NCI-H2196 (cell line): ENCODE results near the gene RASIP1.
A peak's percentile ranks its signal among the peaks of the same experiment; 100 is the strongest.
"Not testable (repeated sequence)": the region's sequence is repeated elsewhere in the genome, so short reads cannot be mapped to it uniquely, and the experiment has no call there.

ENCODE experiments used
- DNase-seq: peaks from one replicate; lab custom pipeline; 2025; ENCODE audit not compliant: unreplicated experiment; lab: John Stamatoyannopoulos, UW

RASIP1 gene

GRCh38 chr19:48735031-48735615 lies 5.3 kb downstream of the RASIP1 start:
- DNase-seq = no peak

DNA sequence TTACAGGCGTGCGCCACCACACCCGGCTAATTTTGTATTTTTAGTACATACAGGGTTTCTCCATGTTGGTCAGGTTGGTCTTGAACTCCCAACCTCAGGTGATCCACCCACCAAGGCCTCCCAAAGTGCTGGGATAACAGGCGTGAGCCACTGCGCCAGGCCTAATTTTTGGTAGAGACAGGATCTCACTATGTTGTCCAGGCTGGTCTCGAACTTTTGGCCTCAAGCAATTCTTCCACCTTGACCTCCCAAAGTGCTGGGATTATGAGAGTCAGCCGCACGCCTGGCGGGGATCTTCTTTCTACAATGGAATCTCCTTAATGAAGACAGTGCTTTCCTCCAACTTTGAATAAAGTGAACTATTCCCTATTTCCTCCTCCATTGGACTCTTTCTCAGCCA lies 5.8 kb downstream of the RASIP1 start:
- DNase-seq = no peak

DNA sequence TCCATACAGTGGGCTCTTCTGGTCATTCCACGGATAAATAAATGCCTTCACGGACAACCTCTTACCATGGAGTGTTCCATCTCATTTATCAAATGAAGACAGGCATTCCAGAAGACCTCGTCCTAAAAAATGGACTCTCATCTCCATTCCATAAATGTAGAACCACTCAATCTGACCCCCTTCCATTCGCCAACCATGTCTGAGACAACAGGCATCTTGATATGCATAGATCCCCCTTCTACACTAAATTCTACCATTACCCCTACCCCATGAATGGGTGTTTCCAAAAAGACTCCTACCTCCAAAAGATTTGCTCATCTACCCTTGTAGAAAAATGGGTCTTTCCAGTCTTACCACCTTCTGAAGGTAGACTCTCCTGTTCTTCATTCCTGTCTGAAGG lies 9.0 kb downstream of the RASIP1 start:
- no peak for DNase-seq

- no peak for DNase-seq
Measured at GRCh38 chr19:48728911-48729664, 11.3 kb downstream of the RASIP1 start.

DNA sequence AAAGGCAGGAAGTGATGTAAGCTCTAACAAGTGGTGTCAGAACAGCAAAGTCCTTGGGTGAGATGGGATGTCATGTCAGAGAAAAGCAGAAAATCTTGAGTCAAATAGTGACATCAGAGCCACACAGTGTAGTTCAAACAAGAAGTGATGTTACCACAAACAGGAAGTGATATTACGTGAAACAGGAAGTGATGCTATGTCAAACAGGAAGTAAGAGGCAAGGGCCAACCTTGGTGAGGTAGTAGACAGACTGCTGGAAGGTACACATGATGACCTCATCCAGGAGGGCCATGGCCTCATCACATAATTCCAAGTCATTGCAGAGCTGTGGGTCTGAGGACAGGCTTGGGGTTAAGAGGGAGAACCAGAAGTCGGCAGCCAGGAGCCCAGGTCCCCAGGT lies 13.9 kb downstream of the RASIP1 start:
- DNase-seq = no peak

GRCh38 chr19:48724796-48725753 lies 15.3 kb downstream of the RASIP1 start:
- peak; percentile 74 for DNase-seq

- DNase-seq = no peak
Measured at GRCh38 chr19:48722196-48722708, 18.2 kb downstream of the RASIP1 start.

DNA sequence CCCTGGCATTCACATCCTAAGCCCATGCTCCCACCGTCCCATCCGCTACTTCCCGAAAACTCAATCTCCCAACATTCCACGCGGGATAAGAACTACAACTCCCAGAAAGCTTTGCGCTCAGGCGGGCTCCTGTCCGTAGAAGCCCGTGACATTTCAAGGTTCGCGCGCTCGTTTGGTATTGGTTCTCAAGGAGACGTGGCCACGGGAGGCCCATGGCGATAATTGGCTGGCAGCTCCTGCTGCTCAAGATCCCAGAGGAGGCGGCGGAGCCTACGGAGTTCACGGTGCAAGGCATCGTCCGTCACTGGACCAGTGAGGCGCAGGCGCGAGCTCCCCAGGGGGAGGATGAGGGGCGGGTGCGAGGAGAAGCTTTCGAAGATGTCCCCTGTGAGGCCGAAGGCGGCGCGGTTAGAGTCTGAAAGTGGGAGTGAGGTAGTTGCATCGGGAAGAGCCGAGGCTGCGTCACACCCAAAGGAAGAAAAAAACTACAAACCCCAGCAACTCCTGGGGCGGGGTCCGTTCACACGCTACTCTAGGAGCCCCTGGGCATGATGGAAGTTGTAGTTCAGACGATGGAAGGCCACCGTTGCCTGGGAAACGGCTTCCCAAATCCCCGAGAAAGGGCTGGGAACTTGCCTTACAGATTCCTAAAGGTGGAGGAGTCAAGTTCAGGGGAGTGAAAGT lies 19.7 kb downstream of the RASIP1 start:
- peak; percentile 98 for DNase-seq

- no peak for DNase-seq
Measured at GRCh38 chr19:48720251-48720612, 20.2 kb downstream of the RASIP1 start.

DNA sequence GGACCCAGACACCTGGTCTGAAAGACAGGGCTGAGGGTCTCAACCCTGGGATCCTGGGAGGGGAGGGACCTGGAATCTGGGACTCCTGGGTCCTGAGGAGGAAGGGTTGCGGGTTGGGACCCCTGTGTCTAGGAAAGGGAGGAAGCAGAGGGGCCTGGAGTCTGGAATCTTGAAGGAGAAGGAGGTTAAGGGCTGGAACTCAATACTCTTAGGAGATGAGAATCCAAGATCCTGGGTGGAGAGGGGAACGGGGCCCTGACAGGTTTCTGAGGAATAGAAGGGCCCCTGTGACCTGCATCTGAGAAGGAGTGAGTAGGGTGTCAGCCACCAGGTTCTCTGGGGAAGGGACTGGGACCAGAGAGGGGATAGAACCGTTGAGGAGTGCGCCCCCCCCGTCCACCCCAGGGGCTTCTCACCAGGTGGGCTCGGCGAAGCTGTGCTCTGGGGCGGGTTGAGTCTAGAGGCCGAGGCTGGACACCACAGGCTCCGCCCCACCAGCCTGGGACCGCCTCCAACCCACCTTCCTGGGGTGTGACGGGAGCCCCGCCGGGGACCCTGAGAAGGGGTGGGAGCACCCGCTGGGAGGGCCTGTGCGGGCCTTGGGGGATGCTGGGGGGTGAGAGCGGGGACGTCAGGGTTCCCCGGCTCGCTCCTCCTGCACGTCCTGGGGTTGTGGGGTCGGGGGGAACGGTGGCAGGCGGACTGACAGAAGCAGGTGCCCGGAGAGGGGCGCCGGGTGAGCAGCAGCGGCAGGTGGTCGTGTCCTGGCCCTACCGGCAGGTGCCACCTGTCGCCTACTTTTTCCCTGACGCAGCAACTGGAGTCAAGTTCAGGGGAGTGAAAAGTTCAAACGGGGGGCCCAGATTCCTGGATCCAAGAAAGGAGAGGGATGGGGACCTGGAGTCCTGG lies 20.9 kb downstream of the RASIP1 start, which contains the start of gene MAMSTR:
Gene MAMSTR (minus strand): TSS at position 463 of the 909 bp plus-strand sequence. CDS start 694 bp downstream, outside the sequence.
- DNase-seq = no peak

- no peak for DNase-seq
Measured at GRCh38 chr19:48718711-48719231, 21.6 kb downstream of the RASIP1 start.

DNA sequence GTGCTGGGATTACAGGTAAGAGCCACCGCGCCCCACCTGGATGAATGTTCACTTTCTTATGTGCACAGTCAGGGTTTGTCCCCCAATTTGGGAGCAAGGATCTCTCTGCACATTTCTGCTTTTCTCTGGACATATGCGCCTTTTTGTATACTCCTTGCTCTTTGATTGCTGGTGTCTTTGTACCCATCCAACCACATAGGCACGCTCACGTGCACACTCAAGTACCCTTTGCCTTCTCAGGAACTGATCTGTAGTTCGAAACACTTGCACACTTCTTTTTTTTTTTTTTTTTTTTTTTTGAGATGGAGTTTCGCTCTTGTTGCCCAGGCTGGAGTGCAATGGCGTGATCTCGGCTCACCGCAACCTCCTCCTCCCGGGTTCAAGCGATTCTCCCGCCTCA lies 22.3 kb downstream of the RASIP1 start:
- not testable (repeated sequence) for DNase-seq

DNA sequence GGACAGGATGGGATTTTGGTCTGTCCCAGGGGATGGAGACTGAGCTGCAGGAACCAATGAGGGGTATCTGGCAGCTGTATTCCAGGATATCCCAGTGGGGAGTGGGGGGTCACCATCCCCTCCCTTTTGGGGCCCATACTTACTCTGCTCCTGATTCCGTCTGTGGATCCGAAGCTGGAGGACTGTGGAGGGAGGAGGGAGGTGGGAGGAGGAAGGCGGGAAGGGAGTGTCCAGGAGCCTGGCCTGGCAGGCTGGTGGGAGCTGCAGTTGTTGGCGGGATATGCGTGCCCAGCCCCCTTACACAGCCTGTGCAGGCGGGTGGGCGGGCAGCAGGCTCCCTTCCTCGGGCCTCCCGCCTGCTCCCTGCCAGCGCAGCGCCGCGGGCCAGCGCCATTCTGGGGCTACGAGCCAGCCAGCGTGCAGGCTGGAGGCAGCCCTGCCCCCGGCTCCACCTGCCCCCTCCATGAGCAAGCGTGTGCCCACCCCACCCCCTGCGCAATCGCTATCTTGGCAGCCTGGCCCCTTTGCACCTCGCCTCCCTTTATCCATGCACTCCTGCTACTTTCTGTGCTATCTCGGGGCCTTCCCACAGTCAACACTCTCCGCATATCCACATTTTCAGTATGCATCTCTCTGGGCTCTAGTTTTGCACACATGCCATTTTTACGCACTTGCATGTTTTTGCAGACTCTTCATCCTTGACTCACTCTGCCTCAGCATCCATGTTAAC lies 23.7 kb downstream of the RASIP1 start:
- DNase-seq = peak; percentile 44

GRCh38 chr19:48715681-48716171 lies 24.7 kb downstream of the RASIP1 start:
- no peak for DNase-seq

DNA sequence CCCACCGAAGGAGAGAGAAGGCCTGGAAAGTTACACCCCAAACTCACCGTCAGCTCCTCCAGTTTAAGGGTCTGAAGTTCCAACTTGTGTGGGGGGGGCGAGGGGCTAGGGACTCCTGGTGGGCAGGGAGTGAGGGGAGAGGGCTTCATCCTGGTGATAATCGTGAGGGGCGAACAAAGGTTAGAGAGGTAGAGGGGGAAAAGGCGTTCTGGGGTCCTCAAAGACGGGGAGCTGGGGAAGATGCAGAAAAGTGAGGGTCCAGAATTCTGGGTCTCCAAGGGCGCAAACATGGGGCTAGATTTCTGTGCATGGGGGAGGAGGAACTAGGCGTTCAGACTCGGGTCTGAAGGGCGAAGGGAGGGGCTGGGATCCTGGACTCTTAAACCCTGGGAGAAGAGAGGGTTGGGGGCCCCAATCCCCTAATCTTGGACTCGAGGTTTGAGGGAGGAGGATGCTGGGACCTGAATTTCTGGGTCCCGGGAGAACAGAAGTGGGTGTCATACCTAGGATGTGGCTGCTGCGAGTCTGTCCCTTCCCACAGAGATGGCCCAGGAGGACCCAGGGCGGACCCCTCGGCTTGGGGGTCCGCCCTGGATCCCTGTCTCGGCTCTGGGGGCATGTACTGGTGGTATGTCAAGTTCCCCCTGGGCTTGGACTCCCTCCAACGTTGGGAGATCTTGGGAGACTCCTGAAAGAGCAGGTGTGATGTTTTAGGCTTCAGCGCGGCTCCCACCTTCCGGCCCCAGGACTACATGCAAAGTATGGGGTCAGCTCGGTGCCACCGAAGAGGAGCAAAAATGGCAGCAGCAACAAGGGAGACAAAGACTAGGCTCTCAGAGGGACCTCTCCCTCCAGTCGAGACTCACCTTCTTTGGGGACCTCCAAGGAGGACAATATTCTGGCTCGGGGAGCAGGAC lies 25.4 kb downstream of the RASIP1 start:
- DNase-seq = no peak

DNA sequence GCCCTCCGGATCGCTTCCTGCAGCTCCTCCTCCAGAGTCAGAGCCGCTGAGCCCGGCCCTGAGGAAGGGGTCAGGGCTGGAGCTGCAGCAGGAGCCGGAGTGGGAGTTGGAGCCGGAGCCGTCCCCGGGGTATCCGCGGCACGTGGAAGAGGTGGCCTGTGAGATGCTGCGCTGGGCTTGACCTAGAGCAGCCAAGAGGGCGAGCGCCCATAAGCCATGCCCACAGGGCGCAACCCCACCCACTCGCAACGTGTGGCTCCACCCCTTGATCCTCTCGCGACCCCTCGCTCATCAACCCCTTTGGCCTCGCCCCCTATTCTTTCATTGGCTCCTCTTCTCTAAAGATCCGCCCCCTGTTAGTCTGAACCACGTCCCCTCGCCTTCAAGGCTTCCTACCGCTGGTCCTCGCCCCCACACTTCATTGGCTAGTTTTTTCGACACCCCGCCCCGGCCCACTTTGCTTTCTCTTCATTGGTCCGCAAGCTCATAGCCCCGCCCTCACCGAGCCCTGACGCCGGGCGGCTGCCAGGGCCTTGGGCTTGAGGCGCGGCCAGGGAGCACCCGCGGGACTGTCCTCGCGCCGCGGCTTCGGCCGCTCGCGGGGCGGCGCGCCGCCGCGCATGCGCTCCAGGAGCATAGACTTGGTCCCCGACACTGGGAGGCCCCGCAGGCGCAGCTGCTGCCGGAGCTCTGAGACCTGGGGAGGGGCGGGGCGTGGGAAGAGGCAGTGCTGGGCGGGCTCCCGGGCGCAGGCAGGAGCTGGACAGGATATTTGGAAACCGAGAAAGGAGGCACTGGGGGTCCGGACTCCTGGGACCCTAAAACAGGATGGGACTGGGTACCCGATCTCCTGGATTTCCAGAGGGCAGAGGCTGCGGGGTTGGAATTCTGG lies 26.3 kb downstream of the RASIP1 start:
- peak; percentile 99 for DNase-seq
